ENCODE results near the gene CCND2.

The CCND2 gene

DNA sequence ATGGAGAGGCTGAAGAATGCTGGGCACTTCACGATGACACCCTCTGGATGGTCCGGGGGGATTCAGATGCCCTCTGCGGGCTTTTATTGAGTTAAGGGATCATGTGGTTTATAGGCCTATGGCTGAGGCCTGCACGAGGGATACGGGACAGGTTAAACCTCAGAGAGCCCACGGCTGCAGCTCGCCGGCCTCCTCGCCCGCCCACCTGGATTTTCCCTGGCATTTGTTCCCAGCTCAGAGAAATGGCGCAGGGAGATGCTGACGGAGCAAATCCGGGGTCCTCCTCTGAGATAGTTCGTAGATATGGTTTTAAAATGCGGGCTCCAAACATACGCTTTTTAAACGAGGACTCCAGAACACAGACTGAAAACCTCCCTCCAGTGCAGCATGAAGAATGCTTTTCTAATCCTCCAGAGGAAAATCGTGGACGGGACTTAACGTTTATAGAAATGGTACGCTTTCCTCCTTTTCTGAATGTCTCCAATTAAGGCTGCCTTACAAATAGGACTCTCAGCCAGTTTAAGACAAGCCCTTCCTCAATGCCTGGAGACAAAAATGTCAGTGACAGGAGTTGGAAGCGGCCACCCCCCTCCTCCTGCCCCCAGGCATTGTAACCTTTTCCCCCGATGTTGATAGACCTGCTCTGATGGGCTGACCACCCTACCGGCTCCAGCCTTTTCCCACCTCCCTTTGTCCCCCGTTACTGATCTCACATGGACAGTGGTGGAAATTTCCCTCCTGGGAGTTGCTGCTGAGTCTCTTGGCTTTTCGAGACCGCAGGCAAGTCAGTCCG lies 16.6 kb downstream of the CCND2 start:
- DNase-seq (ENCODE audit: low spot score): no peak
- FAIRE-seq: no peak

DNA sequence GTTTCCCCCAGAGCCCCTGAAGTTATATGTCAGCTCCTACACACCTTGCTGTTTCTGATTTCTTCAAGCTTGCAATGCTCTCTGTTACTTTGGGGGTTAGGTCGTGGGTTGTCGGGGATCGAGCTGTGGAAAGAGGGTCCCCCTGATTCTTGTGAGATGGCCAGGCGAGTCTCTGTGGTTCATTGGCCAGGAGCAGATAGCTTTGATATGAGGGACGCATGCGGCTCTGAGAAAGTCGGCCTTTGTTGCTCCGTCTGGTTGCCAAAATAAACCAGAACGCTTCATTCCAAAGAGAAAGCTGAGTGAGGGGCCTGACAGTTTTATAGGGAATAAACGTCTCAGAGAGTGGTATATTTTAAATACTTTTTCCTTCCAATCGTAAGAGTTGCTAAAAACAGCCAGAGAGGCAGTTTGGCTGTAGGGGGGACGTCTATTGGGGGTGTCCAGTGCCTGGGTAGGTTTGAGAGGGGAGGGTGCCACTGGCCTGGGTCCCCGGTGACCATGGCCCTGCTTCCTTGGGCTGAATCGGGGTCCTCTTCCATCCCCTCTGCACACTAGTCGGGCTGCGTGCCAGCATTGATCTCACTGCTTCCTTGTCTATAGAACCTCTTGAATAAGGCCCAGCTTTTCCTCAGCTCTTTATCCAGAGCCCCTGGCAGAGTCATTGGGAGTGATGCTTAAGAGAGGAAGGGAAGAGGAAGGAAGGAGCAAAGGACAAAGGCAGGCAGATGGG lies 18.9 kb downstream of the CCND2 start:
- no peak for FAIRE-seq
- no peak for DNase-seq (ENCODE audit: low spot score)

DNA sequence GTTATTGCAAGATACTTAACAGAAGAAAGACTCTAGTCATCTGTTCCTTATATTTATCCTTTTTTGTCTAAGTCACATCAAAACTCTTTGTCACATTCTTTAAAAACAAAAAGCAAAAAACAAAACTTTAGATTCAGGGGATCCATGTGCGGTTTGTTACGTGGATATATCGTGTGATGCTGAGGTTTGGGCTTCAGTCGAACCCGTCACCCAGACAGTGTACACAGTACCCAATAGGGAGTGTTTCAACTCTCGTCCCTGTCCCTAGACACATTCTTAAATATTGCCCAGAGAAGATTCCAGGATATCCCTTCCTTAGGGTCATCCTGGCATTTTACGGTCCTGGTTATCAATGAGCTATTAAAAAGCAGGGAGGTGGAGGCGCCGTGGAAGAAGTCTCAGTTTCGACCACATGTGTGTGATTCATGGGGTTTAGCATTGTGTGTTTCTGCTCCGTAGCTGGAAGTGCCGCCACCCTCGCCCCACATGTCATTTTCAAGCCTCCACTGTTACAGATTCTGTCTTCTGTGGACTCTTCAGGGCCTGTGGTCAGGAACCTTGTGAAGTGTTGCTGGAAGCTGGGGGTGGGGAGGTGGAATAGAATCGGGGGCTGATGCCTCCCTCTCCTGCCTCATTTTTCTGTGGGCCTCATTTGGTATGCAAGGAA lies 19.9 kb downstream of the CCND2 start:
- FAIRE-seq (no peak), DNase-seq (ENCODE audit: low spot score) (no peak)

DNA sequence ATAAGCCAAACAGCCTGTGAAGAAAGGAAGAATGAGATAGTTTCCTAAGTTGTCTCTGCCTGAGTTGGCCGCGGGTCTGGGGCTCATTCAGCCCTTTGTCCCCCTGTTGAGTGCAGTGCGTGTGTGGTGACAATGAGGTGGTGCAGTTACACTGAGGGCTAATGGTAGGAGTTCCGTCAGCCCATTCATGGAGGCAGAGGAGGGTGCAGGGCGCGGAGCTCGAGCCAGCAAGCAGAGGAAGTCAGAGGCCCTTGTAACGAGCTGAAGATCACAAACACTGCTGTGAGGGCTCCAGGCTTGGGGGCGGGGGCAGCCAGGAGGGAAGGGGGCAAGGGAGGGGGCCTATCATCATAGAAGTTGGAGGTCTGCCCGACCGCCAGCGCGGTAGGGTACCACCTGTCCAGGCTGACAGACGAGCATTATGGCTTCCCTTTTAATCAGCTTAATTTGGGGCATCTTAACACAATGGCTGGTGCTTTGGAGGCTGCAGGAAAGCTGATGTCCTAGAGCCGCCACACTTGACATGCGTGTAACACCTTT lies 20.5 kb downstream of the CCND2 start:
- DNase-seq (ENCODE audit: low spot score): no peak
- no peak for FAIRE-seq

DNA sequence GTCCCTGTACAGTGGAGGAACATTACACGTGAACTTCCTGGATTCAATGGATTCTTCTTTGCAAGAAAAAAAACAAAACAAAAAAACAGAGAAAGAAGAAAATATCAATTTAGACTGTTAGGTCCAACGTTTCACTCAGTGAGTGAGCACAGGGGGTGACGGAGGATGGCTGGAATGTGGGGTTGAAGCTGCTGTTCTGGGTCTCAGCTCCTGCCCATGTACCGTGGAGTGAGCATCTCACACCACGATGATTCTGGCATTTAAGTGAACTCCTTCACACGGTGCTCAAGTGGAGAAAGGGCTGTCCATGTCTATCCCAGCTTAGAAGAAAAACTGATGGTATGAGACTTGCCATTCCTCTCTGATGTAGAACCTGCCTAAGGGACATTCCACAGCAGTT lies 23.2 kb downstream of the CCND2 start:
- FAIRE-seq: peak; percentile 65
- no peak for DNase-seq (ENCODE audit: low spot score)

- FAIRE-seq: no peak
Measured at GRCh38 chr12:4297617-4298016, 24.1 kb downstream of the CCND2 start.

DNA sequence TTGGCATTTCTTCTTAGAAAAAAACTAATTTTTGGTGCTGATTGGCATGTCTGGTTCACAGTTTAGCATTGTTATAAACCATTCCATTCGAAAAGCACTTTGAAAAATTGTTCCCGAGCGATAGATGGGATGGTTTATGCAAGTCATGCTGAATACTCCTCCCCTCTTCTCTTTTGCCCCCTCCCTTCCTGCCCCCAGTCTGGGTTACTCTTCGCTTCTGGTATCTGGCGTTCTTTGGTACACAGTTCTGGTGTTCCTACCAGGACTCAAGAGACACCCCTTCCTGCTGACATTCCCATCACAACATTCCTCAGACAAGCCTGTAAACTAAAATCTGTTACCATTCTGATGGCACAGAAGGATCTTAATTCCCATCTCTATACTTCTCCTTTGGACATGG lies 27.3 kb downstream of the CCND2 start:
- no peak for DNase-seq (ENCODE audit: low spot score)
- no peak for FAIRE-seq

More at GRCh38 chr12:4297617-4298016, 24.1 kb downstream of the CCND2 start:
- no peak for DNase-seq (ENCODE audit: low spot score)

GRCh38 chr12:4301932-4302501 lies 28.5 kb downstream of the CCND2 start:
- FAIRE-seq (peak; percentile 55), DNase-seq (ENCODE audit: low spot score) (no peak)

- no peak for DNase-seq (ENCODE audit: low spot score)
- FAIRE-seq: no peak
Measured at GRCh38 chr12:4302881-4303280, 29.3 kb downstream of the CCND2 start.

GRCh38 chr12:4303750-4304149 lies 30.2 kb downstream of the CCND2 start:
- FAIRE-seq (peak; percentile 79), DNase-seq (ENCODE audit: low spot score) (no peak)

GRCh38 chr12:4307593-4308333 lies 34.2 kb downstream of the CCND2 start:
- DNase-seq (ENCODE audit: low spot score) (peak; percentile 74), FAIRE-seq (peak; percentile 86)

- DNase-seq (ENCODE audit: low spot score) (no peak), FAIRE-seq (peak; percentile 23)
Measured at GRCh38 chr12:4308334-4308950, 34.9 kb downstream of the CCND2 start.

GRCh38 chr12:4311776-4312175 lies 38.2 kb downstream of the CCND2 start:
- FAIRE-seq (no peak), DNase-seq (ENCODE audit: low spot score) (no peak)

- DNase-seq (ENCODE audit: low spot score): no peak
- FAIRE-seq: no peak
Measured at GRCh38 chr12:4312251-4312650, 38.7 kb downstream of the CCND2 start.

DNA sequence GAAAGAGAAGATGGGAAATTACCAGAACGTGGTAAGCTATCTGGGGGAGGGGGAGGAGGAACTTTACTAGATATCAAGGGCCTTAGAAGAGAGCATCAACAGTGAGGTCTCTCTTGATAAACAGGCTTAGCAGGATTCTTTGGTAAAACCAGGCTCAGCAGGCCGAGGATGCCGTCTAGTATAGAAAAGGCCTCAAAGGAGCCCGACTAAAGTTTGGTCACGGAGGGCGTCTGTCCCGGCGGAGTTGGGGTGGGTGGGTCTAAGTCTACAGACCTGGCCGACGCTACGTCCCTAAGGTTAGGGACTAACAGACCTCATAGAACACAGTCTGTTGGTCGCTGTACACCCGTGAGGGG lies 46.9 kb downstream of the CCND2 start:
- FAIRE-seq (no peak), DNase-seq (ENCODE audit: low spot score) (no peak)

GRCh38 chr12:4320853-4321701 lies 47.5 kb downstream of the CCND2 start, which contains the start of gene TIGAR:
TSS of gene TIGAR (plus strand) at chr12:4321213. CDS start at chr12:4321272, 59 bp downstream.
- FAIRE-seq (peak; percentile 99), DNase-seq (ENCODE audit: low spot score) (peak; percentile 100)

DNA sequence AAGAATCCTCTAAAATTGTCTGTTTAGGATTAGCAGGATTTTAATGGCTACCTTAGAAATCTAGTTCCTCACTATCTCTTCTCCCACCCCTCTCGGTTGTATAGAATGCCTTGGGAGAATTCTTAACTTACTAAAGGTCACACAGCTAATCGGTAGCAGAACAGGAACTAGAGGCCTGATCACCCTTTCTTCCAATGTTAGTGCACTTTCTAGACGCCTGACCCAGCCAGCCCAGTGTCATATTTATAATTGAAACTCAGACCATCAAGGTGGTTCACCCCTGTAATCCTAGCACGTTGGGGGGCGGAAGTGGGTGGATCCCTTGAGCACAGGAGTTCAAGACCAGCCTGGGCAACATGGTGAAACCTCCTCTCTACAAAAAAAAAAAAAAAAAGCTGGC lies 49.2 kb downstream of the CCND2 start:
- no peak for FAIRE-seq
- no peak for DNase-seq (ENCODE audit: low spot score)

Data from urothelium cell line (cell line).